A549 treated with GW870086 at 1 μM for 4 hours (cell line): ENCODE data around the gene SUMF1. TPM values are rescaled to one million over a fixed set of nuclear protein-coding genes. Genes with fewer than 3 reads are reported as not detected.

Source experiments
- total RNA-seq: library from RNA; stranded (reverse); fragments of 200-300 nt; extraction: Qiagen RNA extraction; gene quantifications from 5 replicates; pipeline ENCODE4 v1.2.3, GENCODE V29; 2022; ENCODE audit warnings: low read depth

SUMF1 gene
- 19.5 to 23.5 TPM (median 21.0 TPM) in 5 replicates for total RNA-seq

DNA sequence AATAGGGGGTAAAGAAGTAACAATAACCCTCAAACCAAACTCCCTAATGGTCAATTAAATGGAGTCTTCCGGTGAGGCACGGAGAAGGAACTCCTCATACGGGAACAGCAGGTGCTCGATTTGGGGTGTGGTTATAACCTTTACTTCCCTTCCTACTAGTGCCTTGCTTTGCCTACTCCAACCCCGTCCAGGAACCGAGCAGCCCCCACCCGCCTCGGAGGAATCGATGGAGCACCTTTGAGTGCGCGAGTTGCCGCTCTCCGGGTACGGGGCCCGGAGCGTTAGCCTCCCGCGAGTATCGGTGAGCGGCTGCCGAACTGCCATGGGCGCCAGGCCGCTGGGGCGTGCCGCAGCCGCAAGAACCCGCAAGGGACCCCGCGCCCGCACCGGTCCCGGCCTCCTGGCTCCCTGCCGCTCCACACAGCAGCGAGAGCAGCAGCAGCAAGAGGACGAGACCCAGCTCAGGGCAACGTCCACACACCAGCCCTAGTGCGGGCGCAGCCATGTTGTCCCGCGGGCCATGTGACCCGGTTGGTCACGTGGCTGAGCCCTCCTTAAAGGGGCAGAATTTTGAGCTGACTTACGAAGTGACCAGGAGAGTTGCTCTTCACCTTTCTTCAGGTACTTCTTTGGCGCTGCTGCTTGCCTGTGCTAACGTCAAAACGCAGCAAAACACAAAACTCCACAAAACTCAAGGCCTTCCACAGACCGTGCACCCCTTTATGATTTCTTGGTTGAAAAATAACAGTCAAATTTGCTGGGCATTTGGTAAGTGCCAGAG lies at the start of gene SUMF1:
SUMF1 (minus strand) TSS at position 529 of the 781 bp plus-strand sequence; CDS start at position 505, 24 bp downstream.

DNA sequence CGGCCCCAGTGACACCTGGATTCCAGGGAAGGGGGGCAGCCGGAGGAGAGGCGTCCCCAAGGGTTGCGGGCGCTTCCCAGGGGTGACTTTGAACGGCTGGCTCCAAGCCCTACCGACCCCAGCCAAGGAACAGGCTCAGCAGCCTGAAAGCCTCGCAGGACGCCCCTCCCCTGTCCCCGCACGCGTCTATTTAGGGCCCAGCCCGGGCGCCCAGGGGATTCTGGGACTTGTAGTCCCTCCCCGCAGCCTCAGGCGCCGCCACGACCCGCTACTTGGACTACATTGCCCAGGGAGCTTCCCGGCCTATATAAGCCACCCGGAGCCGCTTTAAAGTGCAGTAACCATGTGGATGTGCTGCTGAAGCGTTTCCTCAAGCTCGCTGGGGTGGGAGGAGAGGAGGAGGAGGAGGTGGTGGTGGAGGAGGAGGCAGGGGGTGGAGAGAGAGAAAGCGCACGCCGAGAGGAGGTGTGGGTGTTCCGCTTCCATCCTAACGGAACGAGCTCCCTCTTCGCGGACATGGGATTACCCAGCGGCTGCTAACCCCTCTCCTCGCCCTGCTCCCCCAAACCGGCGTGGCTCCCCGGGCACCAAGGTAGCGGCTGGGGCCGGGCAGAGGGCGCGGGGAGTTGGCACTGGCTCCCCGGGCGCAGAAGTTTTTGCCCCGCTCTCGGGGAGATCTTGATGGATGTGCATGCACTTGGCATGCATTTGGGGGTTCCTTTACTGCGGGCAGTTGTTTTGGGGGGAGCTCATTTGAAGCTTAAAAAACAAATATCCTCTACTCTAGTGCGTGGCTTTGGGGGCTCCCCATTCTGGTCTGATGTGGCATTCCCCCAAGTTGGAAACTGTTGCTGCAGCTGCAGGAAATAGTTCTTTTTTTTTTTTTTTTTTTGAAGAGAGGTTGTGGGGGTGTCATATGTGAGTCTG lies 26.2 kb upstream of the SUMF1 start, which contains the start of gene ITPR1:
ITPR1 (plus strand) TSS at position 335 of the 927 bp plus-strand sequence. CDS start 23,144 bp downstream, outside the sequence.

Other genes with a start within 250 kb of the SUMF1 start
- 7.7 to 8.8 TPM (median 8.4 TPM) in 5 replicates for gene SETMAR, start 163.9 kb downstream of the SUMF1 start, total RNA-seq
- gene ITPR1, start 26.1 kb upstream of the SUMF1 start, total RNA-seq, result 4.5 to 6.3 TPM (median 5.0 TPM) in 5 replicates